Activated CD4-positive, CD25-positive, alpha-beta regulatory T cell treated with anti-CD3 and anti-CD28 coated beads, Interleukin-2, amount 50 U/mL, for 72 hours (primary cell): ENCODE results near the gene NELFE.
A peak's percentile ranks its signal among the peaks of the same experiment; 100 is the strongest.
"Not testable (repeated sequence)": the region's sequence is repeated elsewhere in the genome, so short reads cannot be mapped to it uniquely, and the experiment has no call there.

Experiments used
- DNase-seq: peaks from one replicate; pipeline ENCODE4 v3.0.0; 2021

The NELFE gene, protein sequence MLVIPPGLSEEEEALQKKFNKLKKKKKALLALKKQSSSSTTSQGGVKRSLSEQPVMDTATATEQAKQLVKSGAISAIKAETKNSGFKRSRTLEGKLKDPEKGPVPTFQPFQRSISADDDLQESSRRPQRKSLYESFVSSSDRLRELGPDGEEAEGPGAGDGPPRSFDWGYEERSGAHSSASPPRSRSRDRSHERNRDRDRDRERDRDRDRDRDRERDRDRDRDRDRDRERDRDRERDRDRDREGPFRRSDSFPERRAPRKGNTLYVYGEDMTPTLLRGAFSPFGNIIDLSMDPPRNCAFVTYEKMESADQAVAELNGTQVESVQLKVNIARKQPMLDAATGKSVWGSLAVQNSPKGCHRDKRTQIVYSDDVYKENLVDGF

GRCh38 chr6:31958741-31959739 is at the start of gene NELFE, which contains the start of gene SKIC2:
Gene NELFE (minus strand): TSS chr6:31958971. CDS start chr6:31958446, 525 bp downstream.
Gene SKIC2 (plus strand): TSS chr6:31959175. CDS start chr6:31959193, 18 bp downstream.
- DNase-seq = peak; percentile 99

DNA sequence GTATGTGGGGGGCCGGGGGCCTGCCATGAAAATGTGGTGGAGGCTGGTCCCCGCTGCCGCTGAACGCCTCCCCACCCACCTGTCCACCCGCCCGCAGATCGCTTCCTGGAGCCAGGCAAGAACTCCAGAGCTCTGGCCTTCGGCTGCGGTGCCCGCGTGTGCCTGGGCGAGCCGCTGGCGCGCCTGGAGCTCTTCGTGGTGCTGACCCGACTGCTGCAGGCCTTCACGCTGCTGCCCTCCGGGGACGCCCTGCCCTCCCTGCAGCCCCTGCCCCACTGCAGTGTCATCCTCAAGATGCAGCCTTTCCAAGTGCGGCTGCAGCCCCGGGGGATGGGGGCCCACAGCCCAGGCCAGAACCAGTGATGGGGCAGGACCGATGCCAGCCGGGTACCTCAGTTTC is 49.3 kb upstream of the NELFE start:
- DNase-seq = not testable (repeated sequence)

DNA sequence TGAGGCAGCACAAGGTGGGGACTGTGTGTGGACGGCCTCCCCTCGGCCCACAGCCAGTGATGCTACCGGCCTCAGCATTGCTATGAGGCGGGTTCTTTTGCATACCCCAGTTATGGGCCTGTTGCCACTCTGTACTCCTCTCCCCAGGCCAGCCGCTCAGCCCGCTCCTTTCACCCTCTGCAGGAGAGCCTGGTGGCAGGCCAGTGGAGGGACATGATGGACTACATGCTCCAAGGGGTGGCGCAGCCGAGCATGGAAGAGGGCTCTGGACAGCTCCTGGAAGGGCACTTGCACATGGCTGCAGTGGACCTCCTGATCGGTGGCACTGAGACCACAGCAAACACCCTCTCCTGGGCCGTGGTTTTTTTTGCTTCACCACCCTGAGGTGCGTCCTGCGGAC is 48.3 kb upstream of the NELFE start:
- not testable (repeated sequence) for DNase-seq

GRCh38 chr6:32005991-32006529 is 47.3 kb upstream of the NELFE start:
- not testable (repeated sequence) for DNase-seq

DNA sequence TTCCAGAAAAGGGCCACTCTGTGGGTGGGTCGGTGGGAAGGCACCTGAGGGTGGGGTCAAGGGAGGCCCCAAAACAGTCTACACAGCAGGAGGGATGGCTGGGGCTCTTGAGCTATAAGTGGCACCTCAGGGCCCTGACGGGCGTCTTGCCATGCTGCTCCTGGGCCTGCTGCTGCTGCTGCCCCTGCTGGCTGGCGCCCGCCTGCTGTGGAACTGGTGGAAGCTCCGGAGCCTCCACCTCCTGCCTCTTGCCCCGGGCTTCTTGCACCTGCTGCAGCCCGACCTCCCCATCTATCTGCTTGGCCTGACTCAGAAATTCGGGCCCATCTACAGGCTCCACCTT is 46.7 kb upstream of the NELFE start:
- not testable (repeated sequence) for DNase-seq

DNA sequence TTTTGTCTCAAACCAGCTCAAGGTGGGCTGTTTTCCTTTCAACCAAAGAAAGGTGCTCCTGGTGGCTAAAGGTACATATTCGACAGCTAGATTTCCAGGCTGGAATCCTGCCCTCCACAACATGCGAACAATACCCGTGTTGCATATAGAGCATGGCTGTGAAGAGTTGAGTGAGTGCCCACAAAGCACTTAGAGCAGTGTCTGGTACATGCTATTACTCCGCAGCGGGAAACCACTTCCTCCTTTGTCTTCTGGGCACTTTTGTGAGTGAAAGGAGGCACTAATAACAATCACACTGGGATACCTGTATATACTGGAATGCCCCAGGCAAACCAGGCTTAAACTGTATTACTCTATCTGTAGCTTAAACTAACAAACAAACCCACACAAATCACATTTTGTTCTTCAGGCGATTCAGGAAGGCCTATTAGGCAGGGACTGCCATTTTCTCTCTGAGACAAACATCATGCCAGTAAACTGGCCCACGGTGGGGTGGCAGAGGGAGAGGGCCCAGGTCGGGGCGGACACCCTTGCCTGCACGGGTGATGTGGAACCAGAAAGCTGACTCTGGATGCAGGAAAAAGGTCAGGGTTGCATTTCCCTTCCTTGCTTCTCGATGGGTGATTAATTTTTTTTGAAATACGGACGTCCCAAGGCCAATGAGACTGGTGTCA is 46.2 kb upstream of the NELFE start:
- not testable (repeated sequence) for DNase-seq

DNA sequence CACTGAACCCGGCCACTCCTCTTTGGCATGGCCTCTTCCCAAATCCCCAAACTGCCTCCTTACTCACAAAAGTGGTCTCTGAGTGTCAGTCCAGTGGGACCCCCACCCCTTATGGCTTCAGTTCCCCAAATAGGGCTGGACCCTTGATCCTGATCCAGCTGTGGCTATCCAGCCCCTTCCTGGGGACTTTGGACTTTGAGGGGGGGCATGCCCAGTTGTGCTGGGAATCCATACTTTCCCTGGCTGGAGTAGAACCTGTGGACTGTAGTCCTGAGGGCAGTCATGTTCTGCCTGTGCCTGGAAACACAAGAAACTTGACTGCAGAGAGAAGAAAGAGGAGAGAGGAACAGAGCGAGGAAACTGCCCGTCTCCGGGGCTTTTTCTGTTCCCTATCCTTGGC is 45.6 kb upstream of the NELFE start:
- DNase-seq = not testable (repeated sequence)

DNA sequence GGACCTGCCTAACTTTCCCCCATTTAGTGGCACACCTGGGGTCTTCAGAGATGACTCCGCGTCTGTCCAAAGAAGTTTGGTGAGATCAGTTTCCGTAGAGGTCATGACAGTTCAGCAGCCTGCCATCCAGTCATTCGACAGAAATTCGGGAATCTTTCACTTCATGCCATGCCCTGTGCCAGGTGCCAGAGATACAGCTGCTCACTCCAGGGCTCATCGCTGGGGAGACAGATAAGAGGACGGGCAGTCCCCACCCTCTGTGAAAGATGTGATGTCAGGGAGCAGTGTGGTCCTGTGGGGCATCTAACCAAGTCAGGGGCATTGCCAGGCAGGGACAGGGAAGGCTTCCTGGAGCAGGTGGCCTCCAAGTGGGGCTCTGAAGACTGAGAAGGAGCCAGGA is 44.5 kb upstream of the NELFE start:
- DNase-seq = not testable (repeated sequence)

DNA sequence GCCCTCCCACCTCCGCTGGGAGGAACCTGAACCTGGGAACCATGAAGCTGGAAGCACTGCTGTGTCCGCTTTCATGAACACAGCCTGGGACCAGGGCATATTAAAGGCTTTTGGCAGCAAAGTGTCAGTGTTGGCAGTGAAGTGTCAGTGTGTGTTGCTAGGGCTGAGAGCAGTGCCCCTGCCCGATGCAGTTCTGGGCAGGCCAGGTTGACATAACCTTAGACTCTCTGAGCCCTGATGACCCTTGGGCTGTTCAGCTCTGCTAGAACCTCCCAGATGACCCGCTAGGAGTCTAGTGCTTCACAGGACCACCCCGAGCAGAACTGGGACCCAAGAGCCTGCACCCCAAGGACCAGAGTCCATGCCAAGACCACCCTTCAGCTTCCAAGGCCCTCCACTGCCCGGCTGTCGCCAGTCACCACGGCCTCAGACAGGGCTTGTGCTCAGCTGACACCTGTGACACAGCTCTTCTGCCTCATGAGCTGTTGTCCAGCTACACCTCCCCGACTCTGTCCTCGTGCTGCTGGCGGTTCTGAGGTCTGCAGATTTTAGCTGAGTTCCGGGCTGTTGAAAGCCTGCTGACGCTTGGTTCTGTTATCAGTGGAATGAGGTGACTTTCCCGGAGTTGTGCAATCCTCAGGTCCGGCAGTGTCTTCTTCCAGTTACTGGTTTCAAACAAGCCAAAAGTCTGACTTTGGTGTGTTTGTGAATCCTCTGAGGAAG is 43.9 kb upstream of the NELFE start:
- not testable (repeated sequence) for DNase-seq

GRCh38 chr6:31996385-31996784 is 37.6 kb upstream of the NELFE start:
- not testable (repeated sequence) for DNase-seq

GRCh38 chr6:31994421-31994820 is 35.6 kb upstream of the NELFE start:
- not testable (repeated sequence) for DNase-seq

- DNase-seq = not testable (repeated sequence)
Measured at GRCh38 chr6:31989363-31989762, 30.6 kb upstream of the NELFE start.

GRCh38 chr6:31981744-31982143 is 23.0 kb upstream of the NELFE start, which contains the start of gene C4A:
Gene C4A (plus strand): TSS chr6:31982057. CDS start chr6:31982108, 51 bp downstream.
- DNase-seq = not testable (repeated sequence)

DNA sequence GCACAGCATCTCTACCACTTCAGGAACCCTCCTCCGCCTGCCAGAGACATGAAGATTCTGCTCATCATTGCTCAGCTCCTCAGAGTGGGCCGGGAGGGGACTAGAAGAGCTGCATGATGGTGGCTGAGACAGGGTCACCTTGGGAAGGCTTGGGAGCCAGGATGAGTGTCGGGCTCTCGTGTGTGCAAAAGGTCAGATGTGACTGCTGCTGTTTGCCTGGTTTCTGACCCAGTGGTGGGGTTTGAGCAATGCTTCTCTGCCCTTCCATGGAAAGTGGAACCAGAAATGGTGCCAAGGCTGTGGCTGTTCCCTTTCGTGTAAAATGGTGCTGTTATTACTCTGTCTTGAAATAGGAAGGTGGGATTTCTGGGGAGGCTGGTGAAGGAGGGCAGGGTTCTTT is 22.2 kb upstream of the NELFE start:
- DNase-seq = not testable (repeated sequence)

- not testable (repeated sequence) for DNase-seq
Measured at GRCh38 chr6:31980195-31980876, 21.6 kb upstream of the NELFE start.

DNA sequence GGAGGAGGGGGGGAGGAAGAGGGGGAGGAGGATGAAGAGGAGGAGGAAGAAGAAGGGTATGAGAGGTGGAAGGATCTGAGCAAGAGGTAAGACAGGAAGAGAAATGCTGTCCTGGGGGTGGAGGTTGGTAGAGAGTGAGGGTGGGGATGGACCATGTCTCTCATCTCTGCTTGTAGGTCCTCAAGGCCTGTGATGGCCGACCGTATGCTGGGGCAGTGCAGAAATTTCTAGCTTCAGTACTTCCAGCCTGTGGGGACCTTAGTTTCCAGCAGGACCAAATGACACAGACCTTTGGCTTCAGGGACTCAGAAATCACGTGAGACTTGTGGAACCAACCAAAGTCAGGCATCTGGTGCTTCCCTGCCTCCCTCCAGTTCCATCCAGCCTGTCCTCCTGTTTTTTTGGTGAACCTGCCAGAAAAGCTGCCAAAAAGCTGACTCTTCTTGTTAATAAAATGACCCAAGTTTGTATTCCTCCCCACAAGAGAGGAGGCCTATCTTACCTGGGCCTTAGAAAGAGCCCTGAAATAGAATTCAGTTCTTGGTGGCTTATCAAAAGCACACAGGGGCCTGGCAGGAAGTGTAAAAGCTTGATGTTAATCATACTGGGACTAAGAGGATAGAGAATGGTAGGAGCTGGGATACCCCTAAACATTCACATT is 20.6 kb upstream of the NELFE start:
- no peak for DNase-seq

DNA sequence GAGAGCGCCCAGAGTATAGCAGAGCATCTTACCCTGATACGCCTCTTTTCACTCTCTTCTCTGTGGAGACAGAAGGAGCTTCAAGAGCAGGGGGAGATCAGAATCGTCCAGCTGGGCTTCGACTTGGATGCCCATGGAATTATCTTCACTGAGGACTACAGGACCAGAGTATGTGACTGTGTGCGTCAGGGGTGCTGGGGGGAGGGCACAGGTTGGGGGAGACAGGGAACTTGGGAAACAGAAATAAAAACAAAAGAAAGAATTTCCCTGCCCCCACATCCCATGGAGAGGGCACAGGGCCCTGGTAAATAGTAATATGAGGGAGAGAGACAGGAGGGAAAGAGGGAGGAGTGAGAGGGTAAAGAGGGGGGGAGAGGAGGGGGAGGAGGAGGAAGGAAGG is 20.1 kb upstream of the NELFE start:
- no peak for DNase-seq

DNA sequence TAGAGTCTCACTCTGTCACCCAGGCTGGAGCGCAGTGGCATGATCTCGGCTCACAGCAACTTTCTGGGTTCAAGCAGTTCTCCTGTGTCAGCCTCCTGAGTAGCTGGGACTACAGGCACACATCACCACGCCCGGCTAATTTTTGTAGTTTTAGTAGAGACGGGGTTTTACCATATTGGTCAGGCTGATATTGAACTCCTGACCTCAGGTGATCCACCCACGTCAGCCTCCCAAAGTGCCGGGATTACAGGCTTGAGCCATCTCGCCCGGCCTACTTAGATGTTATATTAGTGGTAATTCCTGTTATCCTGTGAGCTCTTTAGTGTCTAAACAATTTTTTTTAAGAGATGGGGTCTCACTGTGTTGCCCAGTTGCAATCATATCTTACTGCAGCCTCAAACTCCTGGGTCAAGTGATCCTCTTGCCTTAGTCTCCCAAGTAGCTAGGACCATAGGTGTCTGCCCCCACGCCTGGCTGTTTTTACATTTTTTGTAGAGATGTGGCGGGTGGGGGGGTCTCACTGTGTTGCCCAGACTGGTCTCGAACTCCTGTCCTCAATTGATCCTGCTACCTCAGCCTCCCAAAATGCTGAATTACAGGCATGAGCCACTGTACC is 19.2 kb upstream of the NELFE start:
- no peak for DNase-seq

DNA sequence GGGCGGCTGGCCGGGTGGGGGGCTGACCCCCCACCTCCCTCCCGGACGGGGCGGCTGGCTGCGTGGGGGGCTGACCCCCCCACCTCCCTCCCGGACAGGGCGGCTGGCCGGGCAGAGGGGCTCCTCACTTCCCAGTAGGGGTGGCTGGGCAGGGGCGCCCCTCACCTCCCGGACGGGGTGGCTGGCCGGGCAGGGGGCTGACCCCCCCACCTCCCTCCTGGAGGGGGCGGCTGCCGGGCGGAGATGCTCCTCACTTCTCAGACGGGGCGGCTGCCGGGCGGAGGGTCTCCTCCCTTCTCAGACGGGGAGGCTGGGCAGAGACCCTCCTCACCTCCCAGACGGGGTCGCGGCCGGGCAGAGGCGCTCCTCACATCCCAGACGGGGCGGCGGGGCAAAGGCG is 17.3 kb upstream of the NELFE start:
- DNase-seq = not testable (repeated sequence)

- no peak for DNase-seq
Measured at GRCh38 chr6:31972709-31973350, 14.1 kb upstream of the NELFE start.
